GM12892 (cell line): Measurements from ENCODE around the gene DDOST.

Experiments used
- POLR2A ChIP-seq: IDR thresholded peaks from 2 replicates; pipeline ENCODE4 v1.6.1; 2011; ENCODE audit warnings: low read depth, low read length, control low read depth
- POLR2AphosphoS5 ChIP-seq: IDR thresholded peaks from 2 replicates; pipeline ENCODE4 v1.6.1; 2011; ENCODE audit warnings: low read depth, low read length, control low read depth
- TAF1 ChIP-seq: IDR thresholded peaks from 2 replicates; pipeline ENCODE4 v1.6.1; 2011; ENCODE audit warnings: low read depth, mild to moderate bottlenecking, control low read depth, low read length, borderline replicate concordance

DNA sequence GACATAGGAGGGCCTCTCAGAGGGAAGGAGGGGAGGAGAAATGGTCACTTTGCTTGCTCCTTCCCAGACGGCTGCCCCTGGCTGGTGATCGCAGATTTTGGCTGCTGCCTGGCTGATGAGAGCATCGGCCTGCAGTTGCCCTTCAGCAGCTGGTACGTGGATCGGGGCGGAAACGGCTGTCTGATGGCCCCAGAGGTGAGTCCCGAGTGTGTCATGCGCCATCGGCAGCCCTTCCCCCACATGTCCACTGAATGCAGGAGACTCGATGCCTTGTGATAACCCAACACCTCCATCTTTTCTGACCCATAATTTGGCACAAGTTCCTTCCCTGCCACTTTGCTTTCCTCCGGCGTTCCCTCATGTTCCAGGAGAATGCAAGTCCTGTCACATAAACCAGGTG, 12.7 kb downstream of the DDOST start:
- TF ChIP-seq POLR2A, result peak; percentile 56; the same call in 1 of the 2 replicates
- 0 out of 2 replicates have a peak, but pooled peaks have one; percentile 14 for TF ChIP-seq POLR2AphosphoS5
- no peak for TF ChIP-seq TAF1
